Stomach (tissue), 4 donors: Measurements from ENCODE around the gene GPRC5C.

Experiments
- CTCF ChIP-seq, 7 experiments: fragments of 450-650 bp in 4 of 7; fragments of 200-600 bp in 3 of 7; sonication (generic) in 3 of 7; IDR thresholded peaks; one replicate each; pipeline ENCODE4 v1.5.1; 2016 to 2019; ENCODE audit warnings: antibody characterized with exemption in 7 of 7, control low read depth in 2 of 7, mild to moderate bottlenecking in 1 of 7
- POLR2A ChIP-seq, 4 donors: fragments of 450-650 bp; IDR thresholded peaks; one replicate each; pipeline ENCODE4 v1.6.1; 2016; ENCODE audit warnings: antibody characterized with exemption in 4 of 4, control low read depth in 2 of 4, mild to moderate bottlenecking in 1 of 4, moderate library complexity in 1 of 4

GRCh38 chr17:74432766-74433391 is 991 bp downstream of the GPRC5C start:
- TF ChIP-seq CTCF (IDR thresholded peaks at IDR 0.05), result no peak
- no peak for TF ChIP-seq POLR2A (IDR thresholded peaks at IDR 0.05)
